Body of pancreas (tissue), 4 donors: ENCODE data around the gene STX8.

Experiments
- CTCF ChIP-seq, 7 experiments: fragments of 450-650 bp in 4 of 7; fragments of 200-600 bp in 3 of 7; sonication (generic) in 3 of 7; IDR thresholded peaks; one replicate each; pipeline ENCODE4 v1.5.1; 2016 to 2019; ENCODE audit warnings: antibody characterized with exemption in 7 of 7
- POLR2A ChIP-seq, 3 donors: fragments of 450-650 bp; IDR thresholded peaks; one replicate each; pipeline ENCODE4 v1.6.1; 2016; ENCODE audit warnings: antibody characterized with exemption in 3 of 3, mild to moderate bottlenecking in 2 of 3

GRCh38 chr17:9269350-9270035 is 306.1 kb downstream of the STX8 start:
- TF ChIP-seq CTCF (IDR thresholded peaks at IDR 0.05) (no peak), POLR2A (IDR thresholded peaks at IDR 0.05) (no peak)
